SK-N-SH treated with all-trans-retinoic acid at 6 μM for 48 hours (cell line): Measurements from ENCODE around the gene ARHGAP1.

ENCODE experiments used
- ZFP3 ChIP-seq: fragments of 250-450 bp; sonication (Bioruptor Pico); IDR thresholded peaks from 2 replicates; pipeline ENCODE4 v1.5.0; 2020; ENCODE audit warnings: mild to moderate bottlenecking, moderate library complexity
- ZFP30 ChIP-seq: fragments of 450-650 bp; formaldehyde crosslinking; IDR thresholded peaks from 2 replicates; pipeline ENCODE4 v1.5.0; 2022; ENCODE audit warnings: mild to moderate bottlenecking, moderate library complexity
- ZNF70 ChIP-seq: fragments of 450-650 bp; formaldehyde crosslinking; IDR thresholded peaks from 2 replicates; pipeline ENCODE4 v1.5.0; 2020; ENCODE audit warnings: mild to moderate bottlenecking, moderate library complexity
- ZNF8 ChIP-seq: fragments of 450-650 bp; formaldehyde crosslinking; IDR thresholded peaks from 2 replicates; pipeline ENCODE4 v1.5.0; 2020; ENCODE audit warnings: mild to moderate bottlenecking, moderate library complexity

DNA sequence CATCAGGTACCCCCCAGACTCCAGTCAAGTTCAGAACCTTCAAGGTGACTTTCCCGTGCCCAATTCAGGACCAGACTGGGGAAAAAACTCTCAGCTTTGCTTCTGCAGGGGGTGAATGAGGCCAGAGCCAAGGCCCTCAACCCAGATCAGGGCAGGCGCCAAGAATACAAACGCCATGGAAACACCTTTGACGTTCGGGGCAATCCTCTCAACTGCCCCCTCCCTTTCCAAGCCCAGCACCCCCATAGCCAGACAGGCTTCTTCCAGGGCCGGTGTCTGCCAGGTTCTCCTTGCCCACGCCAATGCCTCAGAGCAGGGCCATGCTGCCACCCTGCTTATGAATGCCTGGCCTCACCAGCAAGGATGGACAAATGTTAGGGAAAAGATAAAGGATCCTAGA is 5.8 kb downstream of the ARHGAP1 start:
- TF ChIP-seq ZNF8 (CRISPR knock-in tag) (no peak), ZFP30 (no peak), ZFP3 (no peak), ZNF70 (CRISPR knock-in tag) (no peak)
